ENCODE measurements around the gene ENC1.

Gene ENC1, protein sequence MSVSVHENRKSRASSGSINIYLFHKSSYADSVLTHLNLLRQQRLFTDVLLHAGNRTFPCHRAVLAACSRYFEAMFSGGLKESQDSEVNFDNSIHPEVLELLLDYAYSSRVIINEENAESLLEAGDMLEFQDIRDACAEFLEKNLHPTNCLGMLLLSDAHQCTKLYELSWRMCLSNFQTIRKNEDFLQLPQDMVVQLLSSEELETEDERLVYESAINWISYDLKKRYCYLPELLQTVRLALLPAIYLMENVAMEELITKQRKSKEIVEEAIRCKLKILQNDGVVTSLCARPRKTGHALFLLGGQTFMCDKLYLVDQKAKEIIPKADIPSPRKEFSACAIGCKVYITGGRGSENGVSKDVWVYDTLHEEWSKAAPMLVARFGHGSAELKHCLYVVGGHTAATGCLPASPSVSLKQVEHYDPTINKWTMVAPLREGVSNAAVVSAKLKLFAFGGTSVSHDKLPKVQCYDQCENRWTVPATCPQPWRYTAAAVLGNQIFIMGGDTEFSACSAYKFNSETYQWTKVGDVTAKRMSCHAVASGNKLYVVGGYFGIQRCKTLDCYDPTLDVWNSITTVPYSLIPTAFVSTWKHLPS

DNA sequence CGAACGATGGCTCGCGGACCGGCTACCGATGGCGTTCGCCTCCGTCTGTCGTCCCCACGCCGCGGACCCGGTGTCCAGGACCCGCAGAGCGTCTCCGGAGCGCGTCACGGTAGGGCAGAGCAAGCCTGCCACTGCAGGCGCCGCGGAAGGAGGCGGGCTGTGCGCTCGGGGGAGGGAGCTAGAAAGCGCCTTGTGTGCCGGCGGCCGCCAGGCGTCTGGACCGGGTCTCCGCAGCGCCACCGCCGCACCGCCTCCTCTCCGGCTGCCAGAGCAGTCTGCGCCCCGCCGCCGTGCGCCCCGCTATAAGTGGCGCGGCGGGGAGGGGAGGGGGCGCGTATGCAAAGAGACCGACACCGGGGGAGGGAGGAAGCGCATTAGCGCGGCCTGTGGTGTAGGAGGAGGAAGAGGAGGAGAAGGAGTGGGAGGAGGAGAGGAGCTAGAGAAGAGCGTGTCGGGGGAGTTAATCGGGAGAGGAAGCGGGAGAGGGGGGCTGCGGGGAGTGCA is at the start of gene ENC1:
Gene ENC1 (minus strand): TSS at position 279 of the 504 bp plus-strand sequence. CDS start 4,243 bp downstream, outside the sequence.
- Histone ChIP-seq H3K4me3 (ENCODE audit: insufficient read depth, low read length, poor library complexity, severe bottlenecking) (peak within 1 kb of the TSS; percentile 36), H3K4me2 (ENCODE audit: low read depth, low read length, poor library complexity, severe bottlenecking) (peak within 1 kb of the TSS; percentile 58), H4K20me1 (ENCODE audit: low read depth, low read length) (no peaks in the 10 kb centered on the region), H3K27ac (ENCODE audit: low read depth, low read length) (no peak within 1 kb of the TSS), H3K9ac (ENCODE audit: low read length) (peak within 1 kb of the TSS; percentile 45), H3K9me2 (replicated peaks; ENCODE audit: insufficient read depth, low read length) (no peaks in the 10 kb centered on the region), H3K79me2 (ENCODE audit: insufficient read depth, low read length) (no peaks in the 10 kb centered on the region), H3K9me3 (ENCODE audit: insufficient read depth, low read length) (no peaks in the 10 kb centered on the region), H2AFZ (ENCODE audit: low read depth, low read length, severe bottlenecking) (no peak within 1 kb of the TSS), H3K27me3 (ENCODE audit: low read length) (no peaks in the 10 kb centered on the region), H3K36me3 (ENCODE audit: low read length) (no peaks in the 10 kb centered on the region), H3F3A (ENCODE audit: insufficient read depth) (0 out of 2 replicates have a peak, but pooled peaks cover 5% of the 10 kb centered on the region)
- no peak for TF ChIP-seq EZH2phosphoT487 (conservative IDR thresholded peaks at IDR 0.05; ENCODE audit: low read length)
- TF ChIP-seq, protein P1, sequence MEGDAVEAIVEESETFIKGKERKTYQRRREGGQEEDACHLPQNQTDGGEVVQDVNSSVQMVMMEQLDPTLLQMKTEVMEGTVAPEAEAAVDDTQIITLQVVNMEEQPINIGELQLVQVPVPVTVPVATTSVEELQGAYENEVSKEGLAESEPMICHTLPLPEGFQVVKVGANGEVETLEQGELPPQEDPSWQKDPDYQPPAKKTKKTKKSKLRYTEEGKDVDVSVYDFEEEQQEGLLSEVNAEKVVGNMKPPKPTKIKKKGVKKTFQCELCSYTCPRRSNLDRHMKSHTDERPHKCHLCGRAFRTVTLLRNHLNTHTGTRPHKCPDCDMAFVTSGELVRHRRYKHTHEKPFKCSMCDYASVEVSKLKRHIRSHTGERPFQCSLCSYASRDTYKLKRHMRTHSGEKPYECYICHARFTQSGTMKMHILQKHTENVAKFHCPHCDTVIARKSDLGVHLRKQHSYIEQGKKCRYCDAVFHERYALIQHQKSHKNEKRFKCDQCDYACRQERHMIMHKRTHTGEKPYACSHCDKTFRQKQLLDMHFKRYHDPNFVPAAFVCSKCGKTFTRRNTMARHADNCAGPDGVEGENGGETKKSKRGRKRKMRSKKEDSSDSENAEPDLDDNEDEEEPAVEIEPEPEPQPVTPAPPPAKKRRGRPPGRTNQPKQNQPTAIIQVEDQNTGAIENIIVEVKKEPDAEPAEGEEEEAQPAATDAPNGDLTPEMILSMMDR (IDR thresholded peaks at IDR 0.05; ENCODE audit: insufficient read depth, low read length, poor library complexity, severe bottlenecking), result no peak

DNA sequence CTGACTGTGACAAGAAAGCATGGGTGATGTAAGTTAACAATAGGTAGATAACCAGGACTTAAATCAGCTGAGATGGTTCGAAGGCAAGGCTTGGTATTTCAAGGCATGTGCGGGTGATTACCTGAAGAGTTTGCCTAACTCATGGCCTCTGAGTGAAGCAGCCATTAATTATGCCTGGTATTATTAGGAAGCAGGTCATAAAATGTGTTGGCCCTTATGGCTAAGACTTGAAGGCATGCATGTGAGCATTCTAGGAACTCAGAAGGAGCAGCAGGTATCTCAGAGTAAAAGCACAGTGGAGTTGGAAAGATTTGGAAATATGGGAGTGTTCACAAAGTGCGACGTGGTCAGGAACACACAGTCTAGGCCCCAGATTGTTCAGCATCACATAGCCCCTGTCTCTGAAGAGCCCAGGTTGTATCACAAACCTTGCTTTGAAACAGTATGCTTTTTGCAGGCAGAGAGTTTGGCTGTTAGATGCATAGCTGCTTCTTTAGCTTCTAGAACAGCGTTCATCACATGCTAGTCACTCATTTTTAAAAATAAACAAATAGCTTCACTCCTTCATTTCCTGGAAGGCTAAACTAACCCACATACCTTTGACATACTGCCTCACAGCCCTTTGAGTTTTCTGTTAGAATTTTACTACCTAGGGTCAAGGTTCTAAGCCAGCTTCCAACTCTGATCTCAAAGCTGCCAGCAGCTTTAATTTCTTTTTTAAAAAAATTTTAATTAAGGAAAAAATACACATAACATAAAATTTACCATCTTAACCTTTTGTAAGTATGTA is 46.6 kb upstream of the ENC1 start:
- Histone ChIP-seq H4K20me1 (ENCODE audit: low read depth, low read length) (no peaks in the 10 kb centered on the region), H3K27me3 (ENCODE audit: low read length) (no peaks in the 10 kb centered on the region), H3K4me2 (ENCODE audit: low read depth, low read length, poor library complexity, severe bottlenecking) (no peak overlapping the region), H2AFZ (ENCODE audit: low read depth, low read length, severe bottlenecking) (no peak overlapping the region), H3K27ac (ENCODE audit: low read depth, low read length) (no peak overlapping the region), H3K4me3 (ENCODE audit: insufficient read depth, low read length, poor library complexity, severe bottlenecking) (no peak overlapping the region), H3F3A (ENCODE audit: insufficient read depth) (no peaks in the 10 kb centered on the region), H3K9me2 (replicated peaks; ENCODE audit: insufficient read depth, low read length) (no peaks in the 10 kb centered on the region), H3K79me2 (ENCODE audit: insufficient read depth, low read length) (peaks cover 4% of the 10 kb centered on the region; the same call in 1 of the 2 replicates), H3K9ac (ENCODE audit: low read length) (no peak overlapping the region), H3K9me3 (ENCODE audit: insufficient read depth, low read length) (no peaks in the 10 kb centered on the region), H3K36me3 (ENCODE audit: low read length) (peaks cover 13% of the 10 kb centered on the region; the same call in 1 of the 2 replicates)
- TF ChIP-seq EZH2phosphoT487 (conservative IDR thresholded peaks at IDR 0.05; ENCODE audit: low read length), result no peak
- TF ChIP-seq, protein P1 (IDR thresholded peaks at IDR 0.05; ENCODE audit: insufficient read depth, low read length, poor library complexity, severe bottlenecking), result no peak

DNA sequence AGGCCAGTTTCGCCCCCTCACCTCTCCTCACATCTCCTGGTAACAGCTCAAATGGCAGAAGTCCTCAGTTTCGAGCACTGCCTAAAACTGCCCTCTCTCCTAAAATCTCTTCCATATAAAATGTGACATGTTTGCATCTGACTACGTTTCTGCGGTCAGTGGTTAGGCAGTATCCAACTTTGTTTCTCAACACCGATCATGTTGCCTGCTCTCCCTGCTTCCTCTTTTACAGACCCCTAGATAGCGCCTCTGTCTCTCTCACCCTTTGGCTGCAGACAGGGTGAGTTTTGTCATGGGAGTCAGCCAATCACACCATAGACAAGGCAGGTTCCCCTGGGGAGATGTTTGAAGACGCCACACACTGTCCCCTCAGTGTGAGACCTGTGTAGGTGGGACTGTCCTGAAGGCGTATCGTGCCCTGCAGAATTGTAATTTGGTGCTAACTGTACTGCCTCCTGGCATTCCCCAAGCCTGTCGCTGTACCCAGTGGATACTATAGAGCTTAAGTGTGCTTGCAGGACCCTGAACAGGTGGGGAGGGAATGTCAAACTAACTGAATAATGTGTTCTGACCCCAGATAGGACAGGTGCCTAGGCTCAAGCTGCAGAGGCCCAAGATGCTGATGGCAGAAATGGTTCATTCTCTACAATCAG is 45.6 kb upstream of the ENC1 start:
- H3K9ac ChIP-seq (ENCODE audit: low read length), result peak overlapping the region; percentile 80
- H2AFZ ChIP-seq (ENCODE audit: low read depth, low read length, severe bottlenecking), result peak overlapping the region; percentile 92
- H3K79me2 ChIP-seq (ENCODE audit: insufficient read depth, low read length), result peaks cover 4% of the 10 kb centered on the region; the same call in 1 of the 2 replicates
- H3K9me3 ChIP-seq (ENCODE audit: insufficient read depth, low read length), result no peaks in the 10 kb centered on the region
- no peaks in the 10 kb centered on the region for H4K20me1 ChIP-seq (ENCODE audit: low read depth, low read length)
- peak overlapping the region; percentile 90 for H3K4me3 ChIP-seq (ENCODE audit: insufficient read depth, low read length, poor library complexity, severe bottlenecking)
- no peaks in the 10 kb centered on the region for H3K9me2 ChIP-seq (replicated peaks; ENCODE audit: insufficient read depth, low read length)
- H3K36me3 ChIP-seq (ENCODE audit: low read length), result peaks cover 9% of the 10 kb centered on the region; the same call in 1 of the 2 replicates
- peak overlapping the region; percentile 90 for H3K4me2 ChIP-seq (ENCODE audit: low read depth, low read length, poor library complexity, severe bottlenecking)
- no peaks in the 10 kb centered on the region for H3F3A ChIP-seq (ENCODE audit: insufficient read depth)
- TF ChIP-seq, protein P1 (IDR thresholded peaks at IDR 0.05; ENCODE audit: insufficient read depth, low read length, poor library complexity, severe bottlenecking), result no peak
- TF ChIP-seq EZH2phosphoT487 (conservative IDR thresholded peaks at IDR 0.05; ENCODE audit: low read length), result no peak
- no peaks in the 10 kb centered on the region for H3K27me3 ChIP-seq (ENCODE audit: low read length)
- peak overlapping the region; percentile 57; the same call in 1 of the 2 replicates for H3K27ac ChIP-seq (ENCODE audit: low read depth, low read length)
